ENCODE data around the gene GRM7.

DNA sequence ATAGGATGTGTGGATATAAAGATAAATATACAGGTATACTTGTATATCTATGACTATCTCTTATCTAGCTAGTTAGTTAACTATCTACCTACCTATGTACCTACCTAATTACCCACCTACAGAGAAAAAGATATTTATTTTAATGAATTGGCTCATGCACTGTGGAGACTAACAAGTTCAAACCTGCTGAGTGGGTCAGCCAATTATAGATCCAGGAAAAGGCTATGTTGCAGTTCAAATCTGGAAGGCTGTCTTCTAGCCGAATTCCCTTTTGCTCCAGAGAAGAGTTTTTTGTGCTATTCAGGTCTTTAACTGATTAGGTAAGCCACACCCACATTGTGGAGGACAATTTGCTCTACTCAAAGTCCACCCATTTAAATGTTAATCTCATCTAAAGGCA is 335.0 kb downstream of the GRM7 start:
- TF ChIP-seq, protein P1, sequence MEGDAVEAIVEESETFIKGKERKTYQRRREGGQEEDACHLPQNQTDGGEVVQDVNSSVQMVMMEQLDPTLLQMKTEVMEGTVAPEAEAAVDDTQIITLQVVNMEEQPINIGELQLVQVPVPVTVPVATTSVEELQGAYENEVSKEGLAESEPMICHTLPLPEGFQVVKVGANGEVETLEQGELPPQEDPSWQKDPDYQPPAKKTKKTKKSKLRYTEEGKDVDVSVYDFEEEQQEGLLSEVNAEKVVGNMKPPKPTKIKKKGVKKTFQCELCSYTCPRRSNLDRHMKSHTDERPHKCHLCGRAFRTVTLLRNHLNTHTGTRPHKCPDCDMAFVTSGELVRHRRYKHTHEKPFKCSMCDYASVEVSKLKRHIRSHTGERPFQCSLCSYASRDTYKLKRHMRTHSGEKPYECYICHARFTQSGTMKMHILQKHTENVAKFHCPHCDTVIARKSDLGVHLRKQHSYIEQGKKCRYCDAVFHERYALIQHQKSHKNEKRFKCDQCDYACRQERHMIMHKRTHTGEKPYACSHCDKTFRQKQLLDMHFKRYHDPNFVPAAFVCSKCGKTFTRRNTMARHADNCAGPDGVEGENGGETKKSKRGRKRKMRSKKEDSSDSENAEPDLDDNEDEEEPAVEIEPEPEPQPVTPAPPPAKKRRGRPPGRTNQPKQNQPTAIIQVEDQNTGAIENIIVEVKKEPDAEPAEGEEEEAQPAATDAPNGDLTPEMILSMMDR (IDR thresholded peaks at IDR 0.05 in 8 of 11, conservative IDR thresholded peaks at IDR 0.05 in 3 of 11): no peak
- TF ChIP-seq POLR2A (IDR thresholded peaks at IDR 0.05): no peak
